Measurements from ENCODE around the gene HNRNPUL2. TPM values are rescaled to one million over a fixed set of nuclear protein-coding genes. Genes with fewer than 3 reads are reported as not detected.
A peak's percentile ranks its signal among the peaks of the same experiment; 100 is the strongest.
"Not testable (repeated sequence)": the region's sequence is repeated elsewhere in the genome, so short reads cannot be mapped to it uniquely, and the experiment has no call there.

HNRNPUL2 gene
- total RNA-seq, 2 experiments from 2014 or later: 65.1 to 65.3 TPM

- H3K27me3 Mint-ChIP-seq: no peaks in the 10 kb centered on the region
- H3K4me3 Mint-ChIP-seq: peak overlapping the region; percentile 95
- POLR2A ChIA-PET: interaction anchor here (0.8 to 5.2 kb wide), 39 partner anchors 8 to 201 kb away, joined by 3 to 90 read pairs (median 6); partner anchors contain the start of genes C11orf98, CSKMT, GANAB and GNG3
- peaks cover 11% of the 10 kb centered on the region for H3K36me3 Mint-ChIP-seq (ENCODE audit: low read depth)
- H3K4me1 Mint-ChIP-seq: peaks cover 36% of the 10 kb centered on the region
- H3K9me3 Mint-ChIP-seq: no peaks in the 10 kb centered on the region
- no peak for DNase-seq
- H3K27ac Mint-ChIP-seq: peak overlapping the region; percentile 93
- CTCF ChIA-PET: interaction anchor here (0.9 to 2.2 kb wide), 23 partner anchors 9 to 196 kb away, joined by 3 to 30 read pairs (median 5); partner anchors contain the start of genes B3GAT3, EEF1G, HNRNPUL2 and POLR2G
These were observed 25.9 kb upstream of the HNRNPUL2 start for GRCh38 chr11:62752994-62753735.

GRCh38 chr11:62752177-62752785 lies 25.0 kb upstream of the HNRNPUL2 start:
- Mint-ChIP-seq H3K27ac (peak overlapping the region; percentile 93), H3K36me3 (ENCODE audit: low read depth) (peaks cover 11% of the 10 kb centered on the region)
- POLR2A ChIA-PET: interaction anchor here (1.2 to 5.2 kb wide), 13 partner anchors 11 to 161 kb away, joined by 3 to 90 read pairs (median 12); partner anchors contain the start of genes C11orf98, CSKMT, GANAB and HNRNPUL2

GRCh38 chr11:62749931-62750330 lies 22.7 kb upstream of the HNRNPUL2 start:
- CTCF ChIA-PET: interaction anchor here (0.7 kb wide), 1 partner anchor 348 kb away, joined by 3 read pairs; no protein-coding TSS in a partner anchor
- Mint-ChIP-seq H3K4me1 (peaks cover 33% of the 10 kb centered on the region), H3K36me3 (ENCODE audit: low read depth) (peaks cover 11% of the 10 kb centered on the region)
- not testable (repeated sequence) for H3K27ac Mint-ChIP-seq, H3K27me3 Mint-ChIP-seq, DNase-seq, H3K9me3 Mint-ChIP-seq, H3K4me3 Mint-ChIP-seq
- POLR2A ChIA-PET: interaction anchor here (0.6 to 1.9 kb wide), 2 partner anchors 12 to 91 kb away, joined by 4 to 5 read pairs; partner anchors contain the start of gene POLR2G

More at GRCh38 chr11:62752177-62752785, 25.0 kb upstream of the HNRNPUL2 start:
- DNase-seq: no peak
- peaks cover 36% of the 10 kb centered on the region for H3K4me1 Mint-ChIP-seq
- no peaks in the 10 kb centered on the region for H3K9me3 Mint-ChIP-seq
- CTCF ChIA-PET: interaction anchor here (1.3 to 2.2 kb wide), 3 partner anchors 9 to 195 kb away, joined by 3 to 7 read pairs (median 5); partner anchors contain the start of genes POLR2G and TMEM179B
- peak overlapping the region; percentile 11 for H3K4me3 Mint-ChIP-seq
- no peaks in the 10 kb centered on the region for H3K27me3 Mint-ChIP-seq

GRCh38 chr11:62747475-62748160 lies 20.4 kb upstream of the HNRNPUL2 start:
- H3K4me1 Mint-ChIP-seq: peaks cover 19% of the 10 kb centered on the region
- DNase-seq: no peak
- ChIA-PET POLR2A (interaction anchor here (0.7 to 2.7 kb wide), 6 partner anchors 11 to 156 kb away, joined by 3 to 8 read pairs (median 4); partner anchors contain the start of genes HNRNPUL2, POLR2G, TTC9C and TUT1), CTCF (interaction anchor here (1.2 to 1.5 kb wide), 4 partner anchors 13 to 114 kb away, joined by 3 to 7 read pairs (median 4); no protein-coding TSS in a partner anchor)
- H3K9me3 Mint-ChIP-seq: no peaks in the 10 kb centered on the region
- H3K36me3 Mint-ChIP-seq (ENCODE audit: low read depth): peaks cover 11% of the 10 kb centered on the region
- H3K4me3 Mint-ChIP-seq: no peak overlapping the region
- no peaks in the 10 kb centered on the region for H3K27me3 Mint-ChIP-seq
- no peak overlapping the region for H3K27ac Mint-ChIP-seq

GRCh38 chr11:62737196-62737595 lies 9.9 kb upstream of the HNRNPUL2 start:
- H3K27ac Mint-ChIP-seq: no peak overlapping the region
- H3K36me3 Mint-ChIP-seq (ENCODE audit: low read depth): peaks cover 37% of the 10 kb centered on the region
- ChIA-PET CTCF (interaction anchor here (0.9 to 1.5 kb wide), 2 partner anchors 17 to 38 kb away, joined by 3 read pairs; partner anchors contain the start of gene ZBTB3), POLR2A (interaction anchor here (1.0 to 1.2 kb wide), 3 partner anchors 11 to 68 kb away, joined by 3 to 4 read pairs (median 3); partner anchors contain the start of gene NXF1)
- H3K9me3 Mint-ChIP-seq: no peaks in the 10 kb centered on the region
- H3K4me1 Mint-ChIP-seq: peaks cover 7% of the 10 kb centered on the region
- DNase-seq: no peak
- no peaks in the 10 kb centered on the region for H3K27me3 Mint-ChIP-seq
- H3K4me3 Mint-ChIP-seq: no peak overlapping the region

GRCh38 chr11:62732830-62733229 lies 5.6 kb upstream of the HNRNPUL2 start:
- Mint-ChIP-seq H3K27ac (no peak overlapping the region), H3K4me3 (no peak overlapping the region), H3K27me3 (no peaks in the 10 kb centered on the region), H3K36me3 (ENCODE audit: low read depth) (peaks cover 34% of the 10 kb centered on the region), H3K4me1 (peaks cover 27% of the 10 kb centered on the region), H3K9me3 (no peaks in the 10 kb centered on the region)
- no peak for DNase-seq
- ChIA-PET CTCF (interaction anchor here (0.7 to 1.0 kb wide), 2 partner anchors 44 to 107 kb away, joined by 3 to 4 read pairs; no protein-coding TSS in a partner anchor), POLR2A (interaction anchor here (1.3 to 7.3 kb wide), 2 partner anchors 21 to 107 kb away, joined by 4 to 130 read pairs; partner anchors contain the start of genes WDR74 and ZBTB3)

GRCh38 chr11:62730076-62730475 lies 2.8 kb upstream of the HNRNPUL2 start:
- H3K27me3 Mint-ChIP-seq, H3K9me3 Mint-ChIP-seq, DNase-seq, H3K27ac Mint-ChIP-seq: not testable (repeated sequence)
- ChIA-PET POLR2A (interaction anchor here (1.0 to 9.9 kb wide), 12 partner anchors 8 to 139 kb away, joined by 3 to 234 read pairs (median 10); partner anchors contain the start of genes BSCL2, GNG3, TAF6L and TMEM179B), CTCF (interaction anchor here (0.6 to 4.0 kb wide), 10 partner anchors 14 to 111 kb away, joined by 3 to 39 read pairs (median 6); partner anchors contain the start of genes POLR2G, TMEM179B and ZBTB3)
- Mint-ChIP-seq H3K4me3 (peak overlapping the region; percentile 87), H3K36me3 (ENCODE audit: low read depth) (peaks cover 43% of the 10 kb centered on the region), H3K4me1 (peaks cover 31% of the 10 kb centered on the region)

GRCh38 chr11:62728171-62728988 lies 1.1 kb upstream of the HNRNPUL2 start, which contains the start of gene TTC9C:
TTC9C (plus strand) TSS chr11:62728486; CDS start chr11:62728849, 363 bp downstream.
- no peaks in the 10 kb centered on the region for H3K27me3 Mint-ChIP-seq

GRCh38 chr11:62727872-62728170 lies 564 bp upstream of the HNRNPUL2 start:
- H3K9me3 Mint-ChIP-seq: no peaks in the 10 kb centered on the region
- H3K36me3 Mint-ChIP-seq (ENCODE audit: low read depth): peaks cover 59% of the 10 kb centered on the region
- ChIA-PET CTCF (interaction anchor here (0.6 to 4.0 kb wide), 20 partner anchors 8 to 153 kb away, joined by 3 to 39 read pairs (median 5); partner anchors contain the start of genes MTA2, POLR2G, SLC3A2 and TAF6L), POLR2A (interaction anchor here (0.6 to 9.9 kb wide), 35 partner anchors 16 to 175 kb away, joined by 3 to 234 read pairs (median 7); partner anchors contain the start of genes BSCL2, C11orf98, CSKMT and EEF1G)
- H3K27ac Mint-ChIP-seq: peak overlapping the region; percentile 97
- H3K4me3 Mint-ChIP-seq: peak overlapping the region; percentile 87
- peaks cover 45% of the 10 kb centered on the region for H3K4me1 Mint-ChIP-seq
- DNase-seq: peak; percentile 88
- no peaks in the 10 kb centered on the region for H3K27me3 Mint-ChIP-seq

More at GRCh38 chr11:62728171-62728988, 1.1 kb upstream of the HNRNPUL2 start, which contains the start of gene TTC9C:
- peak within 1 kb of the TSS; percentile 97 for H3K27ac Mint-ChIP-seq
- POLR2A ChIA-PET: interaction anchor here (0.7 to 9.9 kb wide), 29 partner anchors 14 to 176 kb away, joined by 3 to 234 read pairs (median 13); partner anchors contain the start of genes BSCL2, C11orf98, CSKMT and EEF1G
- DNase-seq: peak; percentile 86
- H3K9me3 Mint-ChIP-seq: no peaks in the 10 kb centered on the region
- H3K36me3 Mint-ChIP-seq (ENCODE audit: low read depth): peaks cover 59% of the 10 kb centered on the region
- CTCF ChIA-PET: interaction anchor here (1.0 to 4.0 kb wide), 15 partner anchors 13 to 153 kb away, joined by 3 to 39 read pairs (median 6); partner anchors contain the start of genes MTA2, POLR2G, SLC3A2 and TAF6L
- H3K4me3 Mint-ChIP-seq: peak within 1 kb of the TSS; percentile 87
- peaks cover 46% of the 10 kb centered on the region for H3K4me1 Mint-ChIP-seq

- Mint-ChIP-seq H3K36me3 (ENCODE audit: low read depth) (peaks cover 67% of the 10 kb centered on the region), H3K27me3 (no peaks in the 10 kb centered on the region), H3K4me3 (peak overlapping the region; percentile 87), H3K4me1 (peaks cover 53% of the 10 kb centered on the region), H3K9me3 (no peaks in the 10 kb centered on the region), H3K27ac (peak overlapping the region; percentile 97)
- ChIA-PET CTCF (interaction anchor here (0.6 to 4.0 kb wide), 21 partner anchors 12 to 228 kb away, joined by 3 to 39 read pairs (median 5); partner anchors contain the start of genes MTA2, POLR2G, SLC3A2 and TAF6L), POLR2A (interaction anchor here (0.6 to 9.9 kb wide), 36 partner anchors 13 to 174 kb away, joined by 3 to 234 read pairs (median 7); partner anchors contain the start of genes BSCL2, C11orf98, CSKMT and EEF1G)
- no peak for DNase-seq
These were observed 417 bp downstream of the HNRNPUL2 start for GRCh38 chr11:62726915-62727164.
